ENCODE results near the gene MUL1.

DNA sequence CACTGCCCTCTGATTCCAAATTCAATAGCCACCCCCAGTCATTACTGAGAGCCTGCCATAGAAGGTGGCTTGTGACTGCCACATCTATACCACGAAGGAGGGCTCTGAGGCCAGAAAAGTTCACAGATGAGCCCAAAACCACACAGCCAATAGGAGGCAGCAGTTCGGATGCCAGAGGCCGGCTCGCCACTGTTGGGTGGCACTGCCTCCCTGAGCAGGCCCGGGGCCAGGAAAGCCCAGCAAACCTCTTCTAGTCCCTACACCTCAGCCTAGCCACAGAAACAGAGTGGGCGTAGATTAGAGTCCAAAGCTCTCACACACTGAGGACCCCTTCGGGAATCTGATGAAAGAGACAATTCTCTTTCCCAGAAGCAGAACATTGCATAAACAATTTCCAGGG lies 16.1 kb downstream of the MUL1 start:
- TF ChIP-seq POLR2A (IDR thresholded peaks at IDR 0.05; ENCODE audit: low read depth) (no peak), POLR2AphosphoS5 (IDR thresholded peaks at IDR 0.05) (no peak)
- TF ChIP-seq, protein P1, sequence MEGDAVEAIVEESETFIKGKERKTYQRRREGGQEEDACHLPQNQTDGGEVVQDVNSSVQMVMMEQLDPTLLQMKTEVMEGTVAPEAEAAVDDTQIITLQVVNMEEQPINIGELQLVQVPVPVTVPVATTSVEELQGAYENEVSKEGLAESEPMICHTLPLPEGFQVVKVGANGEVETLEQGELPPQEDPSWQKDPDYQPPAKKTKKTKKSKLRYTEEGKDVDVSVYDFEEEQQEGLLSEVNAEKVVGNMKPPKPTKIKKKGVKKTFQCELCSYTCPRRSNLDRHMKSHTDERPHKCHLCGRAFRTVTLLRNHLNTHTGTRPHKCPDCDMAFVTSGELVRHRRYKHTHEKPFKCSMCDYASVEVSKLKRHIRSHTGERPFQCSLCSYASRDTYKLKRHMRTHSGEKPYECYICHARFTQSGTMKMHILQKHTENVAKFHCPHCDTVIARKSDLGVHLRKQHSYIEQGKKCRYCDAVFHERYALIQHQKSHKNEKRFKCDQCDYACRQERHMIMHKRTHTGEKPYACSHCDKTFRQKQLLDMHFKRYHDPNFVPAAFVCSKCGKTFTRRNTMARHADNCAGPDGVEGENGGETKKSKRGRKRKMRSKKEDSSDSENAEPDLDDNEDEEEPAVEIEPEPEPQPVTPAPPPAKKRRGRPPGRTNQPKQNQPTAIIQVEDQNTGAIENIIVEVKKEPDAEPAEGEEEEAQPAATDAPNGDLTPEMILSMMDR (IDR thresholded peaks at IDR 0.05), result no peak
